Adrenal gland (tissue), 12 donors: Measurements from ENCODE around the gene CXCL3. TPM values are rescaled to one million over a fixed set of nuclear protein-coding genes. Genes with fewer than 3 reads are reported as not detected.

ENCODE experiments used
- DNase-seq, 7 donors: peaks; one replicate each; pipeline ENCODE4 v3.0.0-alpha.2; 2019 to 2020
- H3K27ac ChIP-seq, 5 donors: fragments of 200-600 bp; sonication (generic) in 4 of 5; 1 replicate in 3 of 5; 2 replicates in 2 of 5; pipeline versions ENCODE4 v1.5.1 to v1.8.0; 2016 to 2020; ENCODE audit warnings: mild to moderate bottlenecking in 1 of 5
- H3K27me3 ChIP-seq: fragments of 200-600 bp; 2 replicates; pipeline ENCODE4 v1.8.0; 2021
- H3K36me3 ChIP-seq, 2 donors: fragments of 200-600 bp; replicated peaks in 1 of 2; 1 replicate in 1 of 2; 2 replicates in 1 of 2; pipeline versions ENCODE4 v1.5.1 to v1.8.0; 2018 to 2022
- H3K4me1 ChIP-seq, 2 donors: fragments of 200-600 bp; replicated peaks in 1 of 2; 1 replicate in 1 of 2; 2 replicates in 1 of 2; pipeline versions ENCODE4 v1.5.1 to v1.8.0; 2018 to 2021
- H3K4me3 ChIP-seq, 4 donors: fragments of 200-600 bp; sonication (generic) in 3 of 4; one replicate each; pipeline ENCODE4 v1.5.1; 2016 to 2018
- H3K9me3 ChIP-seq, 3 donors: fragments of 200-600 bp; sonication (generic) in 1 of 3; replicated peaks in 1 of 3; 1 replicate in 2 of 3; 2 replicates in 1 of 3; pipeline versions ENCODE4 v1.5.1 to v1.8.0; 2016 to 2021
- CTCF ChIP-seq, 6 experiments: fragments of 450-650 bp in 4 of 6; fragments of 200-600 bp in 2 of 6; sonication (generic) in 1 of 6; IDR thresholded peaks; 1 replicate in 5 of 6; 2 replicates in 1 of 6; pipeline versions ENCODE4 v1.5.1 to v1.8.0; 2016 to 2021; ENCODE audit warnings: antibody characterized with exemption in 6 of 6, mild to moderate bottlenecking in 2 of 6, moderate library complexity in 1 of 6
- POLR2A ChIP-seq, 2 donors: fragments of 450-650 bp; IDR thresholded peaks; one replicate each; pipeline ENCODE4 v1.6.1; 2017; ENCODE audit warnings: antibody characterized with exemption in 2 of 2, mild to moderate bottlenecking in 2 of 2, moderate library complexity in 1 of 2
- WGBS, 4 donors: extraction: QIAGEN DNeasy Blood & Tissue Kit in 2 of 4; methylation state at CpG; one replicate each; pipeline versions ENCODE4 v1.1.5 to v1.1.7; 2013 to 2017; 5-methylcytosine and 5-hydroxymethylcytosine counted together
- intact Hi-C, 2 donors: fragments of 100-400 bp; cut with DNase I; formaldehyde crosslinking; loops; one replicate each; pipeline versions ENCODE4 v1.14.1 to v1.15.0; 2022 to 2023
- polyA plus RNA-seq, 3 donors: library from polyadenylated mRNA; stranded (reverse); fragments of 200-250 nt in 2 of 3; fragments of 350-450 nt in 1 of 3; fragmentation: Illumina TruSeq in 1 of 3; extraction: RNeasy Lipid Tissue Mini Kit (QIAGEN cat#74804) in 1 of 3; gene quantifications; one replicate each; pipeline ENCODE4 v1.2.3, GENCODE V29; 2013 to 2014
- total RNA-seq, 9 donors: library from RNA; depleted of rRNA in 4 of 9; stranded (reverse); fragments of >200 nt in 4 of 9; fragments of 120-200 nt in 1 of 9; fragmentation: NEBNext Ultra II Directional in 1 of 9; extraction: Animal tissue kit (Norgen Biotek cat#: 25700) in 1 of 9; gene quantifications; one replicate each; pipeline versions ENCODE4 v1.1.0 to v1.2.4, GENCODE V29; 2013 to 2023
- donor health status: healthy with polysubstance abuse.
- donor health status: Bipolar disorder and iron deficiency.
- donor health status: DM: yes; HTN: yes; CAD: no.
- donor health status: DM: no; HTN: no; CAD: no.
- donor health status: DM: no; HTN: no; CAD: no.
- donor health status: DM: yes; HTN: yes; CAD: no.

The CXCL3 gene
- total and polyA plus RNA-seq, 12 donors = 0.13 to 1.6 (median 0.42) TPM; not detected in 3

- no peaks in the 10 kb centered on the region for H3K27me3 ChIP-seq
- TF ChIP-seq POLR2A (IDR thresholded peaks at IDR 0.05) (no peak), CTCF (IDR thresholded peaks at IDR 0.05) (no peak)
- H3K4me1 ChIP-seq = no peaks in the 10 kb centered on the region
- H3K9me3 ChIP-seq = no peaks in the 10 kb centered on the region
- intact Hi-C loops = no loop called here
- H3K4me3 ChIP-seq = no peak overlapping the region
- H3K27ac ChIP-seq = no peak overlapping the region
- no peak for DNase-seq
- no peaks in the 10 kb centered on the region for H3K36me3 ChIP-seq
Observed at GRCh38 chr4:74018116-74018515, 20.4 kb downstream of the CXCL3 start.

GRCh38 chr4:74016068-74016467, 22.4 kb downstream of the CXCL3 start:
- no peak for DNase-seq
- no peaks in the 10 kb centered on the region for H3K4me1 ChIP-seq
- intact Hi-C loops = no loop called here
- TF ChIP-seq POLR2A (IDR thresholded peaks at IDR 0.05) = no peak
- TF ChIP-seq CTCF (IDR thresholded peaks at IDR 0.05) = no peak
- H3K4me3 ChIP-seq = no peak overlapping the region
- H3K9me3 ChIP-seq = no peaks in the 10 kb centered on the region
- no peaks in the 10 kb centered on the region for H3K27me3 ChIP-seq
- WGBS, 4 donors = 30 to 44% (median 43%) methylated on average over 1 of the region's 1 CpG
- no peak overlapping the region for H3K27ac ChIP-seq
- H3K36me3 ChIP-seq = no peaks in the 10 kb centered on the region

- H3K4me3 ChIP-seq = no peak overlapping the region
- intact Hi-C loops = no loop called here
- no peak for TF ChIP-seq CTCF (IDR thresholded peaks at IDR 0.05)
- TF ChIP-seq POLR2A (IDR thresholded peaks at IDR 0.05) = no peak
- WGBS, 4 donors = 77 to 86% (median 80%) methylated on average over 3 of the region's 3 CpGs
- no peaks in the 10 kb centered on the region for H3K4me1 ChIP-seq
- no peaks in the 10 kb centered on the region for H3K27me3 ChIP-seq
- H3K36me3 ChIP-seq = no peaks in the 10 kb centered on the region
- no peak overlapping the region for H3K27ac ChIP-seq
- no peaks in the 10 kb centered on the region for H3K9me3 ChIP-seq
- no peak for DNase-seq
Observed at GRCh38 chr4:74015126-74015780, 23.2 kb downstream of the CXCL3 start.

DNA sequence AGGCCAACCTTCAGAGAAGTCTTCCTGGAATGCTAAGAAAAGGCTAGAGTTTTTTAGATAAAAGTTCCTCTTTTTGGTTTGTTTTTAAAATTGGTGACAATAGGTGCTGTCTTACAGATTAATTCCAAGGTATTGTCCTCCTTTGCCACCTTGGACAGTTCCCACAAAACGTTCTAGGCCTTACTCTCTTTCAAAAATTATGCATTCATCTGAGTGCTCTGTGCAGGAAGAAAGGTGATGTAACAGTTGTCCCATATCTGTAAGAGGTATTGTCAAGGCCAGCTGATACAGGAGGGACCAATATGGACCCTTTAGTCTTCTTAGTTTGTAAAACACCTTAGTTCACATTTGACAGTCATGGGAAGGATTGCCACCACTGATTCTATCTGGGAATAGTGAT, 24.2 kb downstream of the CXCL3 start:
- Histone ChIP-seq H3K9me3 (no peaks in the 10 kb centered on the region), H3K4me3 (no peak overlapping the region), H3K27me3 (no peaks in the 10 kb centered on the region), H3K4me1 (no peaks in the 10 kb centered on the region), H3K27ac (no peak overlapping the region), H3K36me3 (no peaks in the 10 kb centered on the region)
- DNase-seq = no peak
- no peak for TF ChIP-seq POLR2A (IDR thresholded peaks at IDR 0.05)
- TF ChIP-seq CTCF (IDR thresholded peaks at IDR 0.05) = no peak
- intact Hi-C loops = no loop called here
- WGBS, 4 donors = 19 to 33% (median 19%) methylated on average over 1 of the region's 1 CpG
